Measurements from ENCODE around the gene TSSK2.
"Not testable (repeated sequence)": the region's sequence is repeated elsewhere in the genome, so short reads cannot be mapped to it uniquely, and the experiment has no call there.

The TSSK2 gene

DNA sequence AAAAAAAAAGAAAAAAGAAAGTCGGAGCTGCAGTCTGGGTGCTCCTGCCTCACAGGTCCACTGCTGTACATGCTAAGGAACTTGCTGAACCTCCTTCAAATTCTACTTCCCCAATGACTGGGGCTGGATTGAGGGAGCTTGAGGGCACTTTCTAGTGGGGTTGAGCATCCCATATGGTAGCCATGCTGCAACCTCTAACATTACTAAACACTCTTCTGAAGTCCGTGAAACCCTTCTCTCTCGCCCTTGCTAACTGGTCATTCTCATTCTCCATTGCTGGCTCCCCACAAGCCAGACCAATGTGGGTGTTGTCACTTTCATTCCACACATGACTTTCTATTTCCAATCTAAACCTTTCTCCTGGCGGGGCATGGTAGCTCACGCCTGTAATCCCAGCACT, 12.1 kb downstream of the TSSK2 start:
- DNase-seq (ENCODE audit: low spot score) = no peak

DNA sequence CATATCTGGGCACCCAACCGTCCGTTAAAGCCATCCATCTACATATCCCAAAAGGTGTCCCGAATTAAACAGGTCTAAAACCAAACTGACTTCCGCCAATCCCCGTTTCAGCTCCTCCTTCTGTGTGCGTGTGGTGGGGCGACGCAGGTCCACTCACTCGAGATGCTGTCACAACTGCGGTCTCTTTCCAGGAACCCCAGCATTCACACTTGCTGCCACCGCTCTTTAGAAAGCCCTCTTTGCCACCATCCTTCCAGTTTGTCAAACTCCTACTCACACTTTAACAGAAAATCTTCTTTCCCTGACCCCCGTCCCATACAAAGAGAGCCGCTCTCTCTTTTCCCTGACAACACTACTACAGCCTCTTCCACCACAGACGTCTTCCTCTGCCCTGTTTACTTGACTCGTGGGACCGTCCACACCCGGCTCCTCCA, 12.9 kb downstream of the TSSK2 start:
- peak; percentile 39 for DNase-seq (ENCODE audit: low spot score)

DNA sequence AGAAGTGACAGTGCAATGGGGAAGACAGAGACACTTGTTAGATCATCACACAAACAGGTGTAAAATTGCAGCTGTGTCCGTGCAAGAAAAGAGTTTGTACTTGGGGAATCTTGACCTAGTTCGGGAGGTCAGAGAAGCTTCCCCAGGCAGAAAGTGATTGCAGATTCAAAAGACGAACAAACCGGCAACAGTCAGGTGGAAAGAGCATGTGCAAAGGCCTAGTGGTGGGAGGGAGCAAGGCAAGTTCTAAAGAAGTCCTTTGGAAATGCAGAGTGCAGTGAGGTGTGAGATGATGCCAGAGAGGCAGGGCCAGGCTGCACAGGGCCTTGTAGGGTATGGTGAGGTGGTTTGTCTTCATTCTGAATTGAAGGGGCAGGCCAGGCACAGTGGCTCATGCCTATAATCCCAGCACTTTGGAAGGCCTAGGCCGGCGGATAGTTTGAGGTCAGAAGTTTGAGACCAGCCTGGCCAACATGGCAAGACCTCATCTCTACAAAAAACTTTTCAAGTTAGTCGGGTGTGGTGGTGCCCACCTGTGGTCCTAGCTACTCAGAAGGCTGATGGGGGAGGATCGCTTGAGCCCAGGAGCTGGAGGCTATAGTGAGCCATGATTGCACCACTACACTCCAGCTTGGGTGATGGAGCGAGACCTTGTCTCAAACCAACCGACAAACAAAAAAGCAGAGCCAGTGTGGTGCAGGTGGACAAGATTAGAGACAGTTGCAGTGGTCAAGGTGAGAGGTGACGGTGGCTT, 15.3 kb downstream of the TSSK2 start:
- no peak for DNase-seq (ENCODE audit: low spot score)

DNA sequence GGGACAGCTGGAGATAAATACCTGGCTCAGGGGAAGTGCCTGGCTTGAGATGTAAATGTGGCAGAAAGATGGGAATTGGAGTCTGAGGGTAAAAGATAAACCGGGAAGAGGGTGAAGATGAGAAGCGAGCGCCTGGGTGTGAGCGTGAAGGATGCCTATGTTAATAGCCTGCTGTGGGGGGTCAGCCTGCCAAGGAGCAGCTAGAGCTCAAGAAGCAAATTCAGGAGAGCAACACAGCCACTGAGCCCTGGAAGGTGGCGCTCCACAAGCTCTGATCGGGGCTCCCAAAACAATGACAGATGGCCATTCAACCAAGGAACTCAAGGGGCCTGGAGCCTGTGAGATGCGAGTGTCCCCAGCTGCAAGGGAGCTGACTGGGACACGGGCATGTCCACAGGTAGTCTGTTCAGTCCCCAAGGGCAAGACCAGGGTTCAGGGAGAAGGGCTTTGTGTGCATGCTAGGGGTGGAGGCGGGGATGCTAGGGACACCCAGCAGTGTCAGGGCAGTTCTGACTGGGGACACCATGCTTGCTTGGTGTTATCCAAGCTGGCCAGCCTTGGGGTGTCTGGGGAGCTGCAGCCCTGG, 16.2 kb downstream of the TSSK2 start:
- DNase-seq (ENCODE audit: low spot score) = no peak

GRCh38 chr22:19148417-19149046, 17.4 kb downstream of the TSSK2 start:
- no peak for DNase-seq (ENCODE audit: low spot score)

GRCh38 chr22:19149047-19149883, 18.2 kb downstream of the TSSK2 start:
- DNase-seq (ENCODE audit: low spot score) = peak; percentile 14

- no peak for DNase-seq (ENCODE audit: low spot score)
Measured at GRCh38 chr22:19149991-19150390, 18.9 kb downstream of the TSSK2 start, which contains the start of gene GSC2. Gene GSC2 (minus strand): TSS chr22:19150292. CDS start chr22:19150283, 9 bp downstream.

DNA sequence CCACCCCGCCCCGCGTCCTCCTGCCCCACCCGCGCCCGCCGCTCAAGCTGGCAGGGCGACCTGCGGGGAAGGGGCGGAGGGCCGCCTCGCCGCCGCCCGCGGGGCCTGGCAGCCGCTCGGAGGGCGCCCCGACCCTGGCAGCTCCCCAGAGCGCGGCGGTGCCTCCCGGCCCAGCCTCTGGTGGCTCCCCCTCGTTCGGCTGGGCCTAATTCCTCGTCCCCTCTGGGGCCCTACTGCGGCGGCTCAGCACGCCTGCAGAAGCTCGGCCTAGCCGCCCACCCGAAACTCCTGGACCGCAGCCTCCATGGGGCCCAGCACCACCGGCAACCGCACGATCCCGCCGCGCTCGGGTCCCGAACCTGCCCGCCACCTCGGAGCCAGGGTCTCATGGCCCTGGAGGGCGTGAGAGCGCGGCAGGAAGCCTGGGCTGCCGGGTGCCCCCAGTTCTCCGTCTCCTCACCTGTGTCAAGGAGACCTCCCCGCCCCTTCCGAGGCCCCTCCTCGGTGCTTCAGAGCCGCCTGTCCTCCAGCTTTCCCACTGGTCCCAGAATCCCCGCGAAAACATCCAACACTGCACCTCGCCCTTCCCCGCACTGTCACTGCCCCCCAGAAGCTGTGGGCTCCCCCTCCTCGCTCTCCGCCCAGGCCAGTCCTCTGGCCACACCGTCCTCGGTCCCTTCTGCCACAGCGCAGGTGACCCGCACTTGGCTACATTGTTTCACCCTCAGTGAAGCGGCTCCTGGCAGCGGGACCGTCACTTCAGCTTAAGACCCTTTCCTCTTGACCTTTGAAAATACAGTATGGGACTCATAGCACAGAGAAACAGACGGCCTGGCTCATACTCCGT, 19.6 kb downstream of the TSSK2 start:
- no peak for DNase-seq (ENCODE audit: low spot score)

DNA sequence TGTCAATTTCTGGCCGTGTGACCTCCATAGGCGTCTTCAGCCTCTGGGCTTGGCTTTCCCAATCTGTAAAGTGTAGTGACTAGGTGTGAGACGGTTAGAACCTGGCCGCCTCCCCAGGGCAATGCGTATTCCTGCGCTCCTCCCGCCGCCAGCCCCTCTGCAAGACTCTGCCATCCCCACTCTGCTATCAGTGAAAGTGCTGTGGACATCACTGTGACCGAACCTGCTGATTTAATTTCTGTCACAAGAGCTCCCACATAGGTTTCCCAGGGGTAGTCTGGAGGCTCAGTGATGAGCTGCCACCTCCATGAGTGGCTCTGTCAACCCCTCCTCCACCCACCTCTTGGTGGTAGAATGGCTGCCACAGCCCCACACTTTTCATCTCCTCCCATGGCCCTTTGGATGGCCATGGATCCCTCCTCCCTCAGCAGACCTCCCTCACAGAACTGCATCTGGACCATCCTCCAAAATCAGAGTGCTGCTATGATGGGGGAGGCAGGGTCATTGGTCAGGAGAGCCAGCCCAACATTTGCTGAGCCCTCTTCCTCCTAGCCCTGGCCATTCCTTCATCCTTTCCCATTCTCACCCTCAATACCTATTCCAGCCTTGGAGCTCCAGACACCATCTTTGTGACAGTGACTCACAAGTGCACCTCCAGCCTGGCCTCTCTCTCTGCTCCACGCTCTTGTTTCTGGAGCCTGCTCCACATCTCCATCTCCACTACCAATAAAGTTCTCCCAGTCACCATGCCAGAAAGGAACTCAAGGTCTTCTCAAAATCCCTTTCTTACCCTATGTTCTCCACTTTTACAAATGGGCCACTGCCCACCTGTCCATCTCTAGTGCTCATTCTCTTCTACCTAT, 20.5 kb downstream of the TSSK2 start:
- DNase-seq (ENCODE audit: low spot score) = no peak

GRCh38 chr22:19152942-19153883, 22.1 kb downstream of the TSSK2 start:
- DNase-seq (ENCODE audit: low spot score) = no peak

DNA sequence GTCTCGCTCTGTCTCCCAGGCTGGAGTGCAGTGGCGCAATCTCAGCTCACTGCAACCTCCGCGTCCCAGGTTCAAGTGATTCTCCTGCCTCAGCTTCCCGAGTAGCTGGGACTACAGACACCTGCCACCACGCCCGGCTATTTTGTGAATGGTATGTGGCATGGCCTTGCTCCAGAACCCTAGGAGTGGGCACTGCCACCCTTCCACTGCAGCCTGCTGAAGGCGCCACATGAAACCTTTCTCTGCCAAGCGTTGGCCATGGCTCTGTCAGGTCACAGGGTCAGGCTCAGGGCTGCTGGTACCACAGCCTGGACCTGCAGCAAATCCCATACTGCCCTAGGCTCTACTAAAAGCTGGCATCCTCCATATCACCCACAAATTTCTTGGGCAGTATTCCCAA, 25.0 kb downstream of the TSSK2 start:
- not testable (repeated sequence) for DNase-seq (ENCODE audit: low spot score)

GRCh38 chr22:19158649-19159048, 27.5 kb downstream of the TSSK2 start:
- DNase-seq (ENCODE audit: low spot score) = not testable (repeated sequence)

DNA sequence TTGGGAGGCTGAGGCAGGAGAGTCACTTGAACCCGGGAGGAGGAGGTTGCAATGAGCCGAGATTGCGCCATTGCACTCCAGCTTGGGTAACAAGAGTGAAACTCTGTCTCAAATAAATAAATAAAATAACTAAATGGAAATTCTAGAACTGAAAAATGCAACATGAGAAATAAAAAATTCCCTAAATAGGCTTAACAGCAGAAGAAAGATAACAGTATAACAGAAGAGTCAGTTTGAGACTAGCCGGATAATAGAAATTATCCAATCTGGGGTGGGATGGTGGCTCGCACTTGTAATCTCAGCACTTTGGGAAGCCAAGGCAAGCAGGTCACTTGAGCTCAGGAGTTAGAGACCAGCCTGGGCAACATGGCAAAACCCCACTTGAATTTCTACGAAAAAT, 33.3 kb downstream of the TSSK2 start:
- DNase-seq (ENCODE audit: low spot score) = no peak

GRCh38 chr22:19166421-19166820, 35.3 kb downstream of the TSSK2 start:
- DNase-seq (ENCODE audit: low spot score) = no peak

GRCh38 chr22:19167106-19167869, 36.2 kb downstream of the TSSK2 start:
- DNase-seq (ENCODE audit: low spot score) = no peak

DNA sequence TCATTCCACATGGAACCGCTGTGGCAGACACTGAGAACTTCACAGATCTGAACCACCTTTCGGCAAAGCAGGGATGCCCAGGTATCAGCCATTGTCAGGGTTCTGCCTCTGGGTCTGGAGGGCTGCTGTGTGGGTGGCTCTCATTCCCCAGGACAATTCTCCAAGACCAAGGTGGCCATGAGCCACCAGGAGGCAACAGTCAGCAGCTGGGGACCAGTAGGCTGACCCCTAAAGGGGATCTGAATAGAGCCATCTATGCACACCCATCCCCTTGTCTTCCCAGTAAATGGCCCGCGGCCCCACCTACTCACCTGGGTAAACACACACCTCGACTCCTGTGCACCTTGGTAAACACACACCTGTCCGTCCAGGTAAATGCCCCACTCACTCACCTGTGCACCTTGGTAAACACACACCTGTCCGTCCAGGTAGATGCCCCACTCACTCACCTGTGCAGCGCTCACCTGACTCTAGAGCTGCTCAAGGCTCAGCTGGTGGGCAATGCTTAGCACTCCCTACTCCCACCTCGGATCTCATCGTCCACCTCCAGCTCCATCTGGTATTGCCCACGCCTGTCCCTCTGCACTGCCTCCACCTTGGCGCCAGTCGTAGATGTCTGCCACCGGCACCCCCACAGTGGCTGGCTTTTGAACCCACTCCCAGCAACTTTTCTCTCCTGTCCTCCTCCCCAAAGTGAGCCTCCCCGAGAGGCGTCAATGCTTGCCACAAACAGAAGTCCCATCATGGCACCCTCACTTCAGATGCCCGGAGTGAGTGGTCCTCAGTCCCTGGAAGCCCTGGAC, 37.2 kb downstream of the TSSK2 start:
- no peak for DNase-seq (ENCODE audit: low spot score)

All from CD4-positive, alpha-beta T cell treated with Interleukin-2 at 100 ng/mL for 4 hours (primary cell).